ENCODE data around the gene GIMAP2. TPM values are rescaled to one million over a fixed set of nuclear protein-coding genes. Genes with fewer than 3 reads are reported as not detected.

The GIMAP2 gene
- total and polyA plus RNA-seq, 2 of the 4 experiments (the other 2 are of a cell fraction): under 0.01 TPM; not detected in 1

GRCh38 chr7:150738591-150739001 is 53.1 kb downstream of the GIMAP2 start:
- no CpG with 5 or more reads among the region's 5 CpGs for WGBS, 2 experiments (ENCODE audit: extremely low coverage in 2 of 2, insufficient read length in 1 of 2)
- no peak for ATAC-seq (ENCODE audit: low read depth)
- Histone ChIP-seq H4K8ac (ENCODE audit: low read depth in 2 of 2, low read length in 2 of 2) (no peak overlapping the region), H2BK15ac (ENCODE audit: low read depth, low read length) (no peak overlapping the region), H3K36me3 (ENCODE audit: control insufficient read depth, insufficient read depth, low read length) (no peaks in the 10 kb centered on the region), H3K27ac (ENCODE audit: insufficient read depth, low read length) (no peak overlapping the region), H3K4me3 (ENCODE audit: insufficient read depth, low read depth, low read length) (no peak overlapping the region), H2BK20ac (ENCODE audit: low read depth, low read length) (no peak overlapping the region), H3K79me1 (ENCODE audit: low read depth in 1 of 2, low read length in 2 of 2) (no peaks in the 10 kb centered on the region), H3K23ac (ENCODE audit: low read depth, low read length) (no peak overlapping the region), H2BK5ac (ENCODE audit: low read depth, low read length, poor library complexity, severe bottlenecking) (no peak overlapping the region), H3K4ac (ENCODE audit: low read depth, low read length) (no peak overlapping the region), H3K4me1 (ENCODE audit: control insufficient read depth, insufficient read depth, low read length) (no peaks in the 10 kb centered on the region), H3K27me3 (ENCODE audit: control insufficient read depth, insufficient read depth, low read length) (no peaks in the 10 kb centered on the region; the same call in 1 of the 2 replicates), H2AFZ (replicated peaks; ENCODE audit: low read length, poor library complexity) (no peak overlapping the region), H2AK5ac (ENCODE audit: low read depth, low read length) (no peak overlapping the region), H2BK120ac (ENCODE audit: low read depth, low read length) (no peak overlapping the region), H4K91ac (ENCODE audit: insufficient read depth, low read depth, low read length) (no peak overlapping the region), H3K9me3 (ENCODE audit: control insufficient read depth, insufficient read depth, low read length) (no peaks in the 10 kb centered on the region), H3K56ac (ENCODE audit: extremely low read depth, insufficient read depth, low read length) (no peak overlapping the region), H3K9ac (ENCODE audit: low read depth, low read length) (no peak overlapping the region), H3K9me1 (ENCODE audit: insufficient read depth, low read length) (no peaks in the 10 kb centered on the region), H4K5ac (ENCODE audit: low read depth, low read length) (no peak overlapping the region), H3K4me2 (ENCODE audit: low read depth, low read length) (no peak overlapping the region), H3K14ac (replicated peaks; ENCODE audit: low read depth, low read length) (no peak overlapping the region), H2AK9ac (replicated peaks; ENCODE audit: low read depth, low read length, poor library complexity) (no peak overlapping the region), H3K18ac (ENCODE audit: low read depth, low read length) (no peak overlapping the region), H4K20me1 (ENCODE audit: insufficient read depth, low read length) (no peaks in the 10 kb centered on the region)
- TF ChIP-seq RFX5 (IDR thresholded peaks at IDR 0.05; ENCODE audit: low read depth, low read length) (no peak), NFE2L2 (IDR thresholded peaks at IDR 0.05; ENCODE audit: low read depth, low read length) (no peak), MAFK (IDR thresholded peaks at IDR 0.05; ENCODE audit: low read depth, low read length) (no peak), BHLHE40 (IDR thresholded peaks at IDR 0.05; ENCODE audit: low read depth, low read length) (no peak), POLR2A (IDR thresholded peaks at IDR 0.05; ENCODE audit: low read depth, low read length) (no peak), USF2 (IDR thresholded peaks at IDR 0.05; ENCODE audit: low read depth, low read length) (no peak), MAZ (IDR thresholded peaks at IDR 0.05; ENCODE audit: borderline replicate concordance, low read depth, low read length) (no peak), MXI1 (IDR thresholded peaks at IDR 0.05; ENCODE audit: borderline replicate concordance, low read depth, low read length) (no peak), CEBPB (IDR thresholded peaks at IDR 0.05; ENCODE audit: low read depth, low read length) (no peak)
- no peak for DNase-seq
- intact Hi-C loops (cut with micrococcal nuclease): no loop called here
- no TSS peak for BruUV-seq (replicated peaks)
- POLR2A ChIA-PET (ENCODE audit: unreplicated experiment): no interaction called here
- dilution Hi-C loops (cut with HindIII; ENCODE audit: low sequenced_read_pairs, unreplicated experiment): no loop called here
- in situ Hi-C loops (cut with MboI; ENCODE audit: low sequenced_read_pairs): loop anchor here (25.0 kb wide), 1 partner anchor 426 kb away; the partner anchor contains the start of genes ACTR3C and LRRC61
- CTCF ChIA-PET: no interaction called here
